Loucy (cell line): ENCODE results near the gene DHFR.

Experiments
- EZH2phosphoT487 ChIP-seq: fragments of 200-600 bp; IDR thresholded peaks from 2 replicates; pipeline ENCODE4 v1.6.1; 2018; ENCODE audit warnings: antibody characterized with exemption, mild to moderate bottlenecking, moderate library complexity, borderline replicate concordance
- TF ChIP-seq, protein P1 (sequence below): fragments of 200-600 bp; sonication (generic); conservative IDR thresholded peaks from 2 replicates; pipeline ENCODE4 v1.5.1; 2014; ENCODE audit warnings: mild to moderate bottlenecking, antibody characterized with exemption, low read length

DNA sequence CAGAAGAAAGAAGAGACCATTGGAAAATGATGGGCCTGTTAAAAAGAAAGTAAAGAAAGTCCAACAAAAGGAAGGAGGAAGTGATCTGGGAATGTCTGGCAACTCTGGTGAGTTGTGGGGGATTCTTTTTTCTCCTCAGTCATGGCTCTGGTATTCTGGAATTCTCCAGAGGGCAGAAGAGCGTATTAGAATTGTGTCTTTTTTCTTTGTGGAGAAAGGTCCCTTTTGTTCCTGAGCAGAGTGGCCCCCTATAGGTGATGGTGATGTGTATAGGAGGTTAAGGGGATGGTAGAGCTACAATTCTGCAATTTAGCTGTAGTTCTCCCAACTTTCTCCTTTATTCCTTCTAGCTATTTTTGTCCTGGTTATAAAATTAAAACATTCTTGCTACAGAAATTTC, 1.6 kb upstream of the DHFR start:
- no peak for TF ChIP-seq EZH2phosphoT487
- TF ChIP-seq, protein P1, sequence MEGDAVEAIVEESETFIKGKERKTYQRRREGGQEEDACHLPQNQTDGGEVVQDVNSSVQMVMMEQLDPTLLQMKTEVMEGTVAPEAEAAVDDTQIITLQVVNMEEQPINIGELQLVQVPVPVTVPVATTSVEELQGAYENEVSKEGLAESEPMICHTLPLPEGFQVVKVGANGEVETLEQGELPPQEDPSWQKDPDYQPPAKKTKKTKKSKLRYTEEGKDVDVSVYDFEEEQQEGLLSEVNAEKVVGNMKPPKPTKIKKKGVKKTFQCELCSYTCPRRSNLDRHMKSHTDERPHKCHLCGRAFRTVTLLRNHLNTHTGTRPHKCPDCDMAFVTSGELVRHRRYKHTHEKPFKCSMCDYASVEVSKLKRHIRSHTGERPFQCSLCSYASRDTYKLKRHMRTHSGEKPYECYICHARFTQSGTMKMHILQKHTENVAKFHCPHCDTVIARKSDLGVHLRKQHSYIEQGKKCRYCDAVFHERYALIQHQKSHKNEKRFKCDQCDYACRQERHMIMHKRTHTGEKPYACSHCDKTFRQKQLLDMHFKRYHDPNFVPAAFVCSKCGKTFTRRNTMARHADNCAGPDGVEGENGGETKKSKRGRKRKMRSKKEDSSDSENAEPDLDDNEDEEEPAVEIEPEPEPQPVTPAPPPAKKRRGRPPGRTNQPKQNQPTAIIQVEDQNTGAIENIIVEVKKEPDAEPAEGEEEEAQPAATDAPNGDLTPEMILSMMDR: peak; percentile 68
